H1 (cell line): ENCODE data around the gene ORC6. TPM values are rescaled to one million over a fixed set of nuclear protein-coding genes. Genes with fewer than 3 reads are reported as not detected.
A peak's percentile ranks its signal among the peaks of the same experiment; 100 is the strongest.

Experiments
- JUND ChIP-seq: IDR thresholded peaks from 2 replicates; pipeline ENCODE4 v1.6.1; 2011; ENCODE audit warnings: mild to moderate bottlenecking, improper control_type of control experiment, low read length
- KDM5A ChIP-seq: fragments of 200-600 bp; IDR thresholded peaks from 2 replicates; pipeline ENCODE4 v1.7.1; 2012; ENCODE audit warnings: mild to moderate bottlenecking, low read length, inconsistent platforms, mixed read lengths
- MAFK ChIP-seq: IDR thresholded peaks from 2 replicates; pipeline ENCODE4 v1.6.1; 2012; ENCODE audit warnings: low read depth, mild to moderate bottlenecking, improper control_type of control experiment, low read length
- SIX5 ChIP-seq: IDR thresholded peaks from 2 replicates; pipeline ENCODE4 v1.6.1; 2011; ENCODE audit warnings: mild to moderate bottlenecking, low read depth, low read length
- TAF7 ChIP-seq: optimal IDR thresholded peaks from 2 replicates; pipeline ENCODE3; 2011; ENCODE audit warnings: low read depth, mild to moderate bottlenecking, inconsistent platforms, low read length, moderate library complexity, borderline replicate concordance
- polyA plus RNA-seq, 7 experiments: library from polyadenylated mRNA; depleted of rRNA in 3 of 7; stranded (reverse) in 5 of 7; unstranded in 2 of 7; fragments of >200 nt in 5 of 7; fragments of 200-250 nt in 2 of 7; gene quantifications; 1 replicate in 5 of 7; 2 replicates in 1 of 7; 4 replicates in 1 of 7; pipeline versions ENCODE4 v1.2.1 to v1.2.3, GENCODE V29; 2011 to 2013; ENCODE audit warnings: missing spikeins in 2 of 7, mixed read lengths in 2 of 7
- total RNA-seq: library from RNA; stranded (reverse); fragmentation: NEBNext Ultra II Directional; extraction: Animal tissue kit (Norgen Biotek cat#: 25700); gene quantifications from 2 replicates; pipeline ENCODE4 v1.2.1, GENCODE V29; 2021
- TF ChIP-seq, protein P1 (sequence below): IDR thresholded peaks from 2 replicates; pipeline ENCODE4 v1.6.1; 2012; ENCODE audit warnings: inconsistent platforms
- TF ChIP-seq, protein P2 (sequence below): IDR thresholded peaks from 2 replicates; pipeline ENCODE4 v1.6.1; 2012; ENCODE audit warnings: inconsistent platforms
- TF ChIP-seq, protein P3 (sequence below): IDR thresholded peaks from 2 replicates; pipeline ENCODE4 v1.6.1; 2012; ENCODE audit warnings: low read length, inconsistent platforms

ORC6 gene
- total and polyA plus RNA-seq, 2 of the 8 experiments (the other 6 are each of a cell fraction or from before 2014, with no cell fraction given), result 41.8 to 67.4 TPM

DNA sequence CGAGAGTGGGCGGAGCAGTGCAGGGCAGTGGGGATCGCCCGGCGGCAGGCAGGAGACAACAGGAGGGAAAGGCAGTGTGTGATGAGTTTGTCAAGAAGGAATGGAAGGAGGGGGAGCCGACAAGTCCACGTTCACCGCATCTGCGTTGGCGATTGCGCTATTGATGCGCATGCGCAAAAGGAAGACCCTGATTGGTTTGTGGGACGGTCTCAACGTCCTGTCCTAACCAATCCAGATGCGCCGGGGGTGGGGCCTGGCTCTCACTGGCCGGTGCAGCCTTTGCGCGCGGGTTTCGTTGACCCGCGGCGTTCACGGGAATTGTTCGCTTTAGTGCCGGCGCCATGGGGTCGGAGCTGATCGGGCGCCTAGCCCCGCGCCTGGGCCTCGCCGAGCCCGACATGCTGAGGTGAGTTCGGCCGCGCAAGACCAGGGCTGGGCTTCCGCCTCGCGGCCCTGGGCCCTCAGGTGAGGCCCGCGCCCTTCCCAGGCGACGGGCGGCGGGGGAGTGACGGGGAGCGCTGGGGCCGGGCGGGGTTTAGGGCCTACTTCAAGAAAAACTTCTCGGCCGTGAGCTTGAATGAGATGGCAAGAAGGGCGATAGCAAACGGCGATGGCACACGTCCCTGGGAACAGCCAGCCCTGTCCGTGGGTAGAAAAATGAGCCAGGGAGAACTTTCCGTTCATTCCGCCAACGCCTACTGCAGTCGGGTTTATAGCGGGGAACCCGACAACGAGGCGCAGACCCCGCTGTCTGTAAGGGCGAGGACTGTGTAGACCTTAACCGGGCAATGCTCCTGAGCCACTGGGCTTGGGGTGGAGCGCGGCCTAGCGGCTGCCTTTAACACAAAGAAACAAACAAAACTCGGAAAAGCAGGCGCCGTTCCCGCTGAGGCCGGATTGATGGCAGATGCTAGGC is at the start of gene ORC6 (continued):
- TF ChIP-seq, protein P1, sequence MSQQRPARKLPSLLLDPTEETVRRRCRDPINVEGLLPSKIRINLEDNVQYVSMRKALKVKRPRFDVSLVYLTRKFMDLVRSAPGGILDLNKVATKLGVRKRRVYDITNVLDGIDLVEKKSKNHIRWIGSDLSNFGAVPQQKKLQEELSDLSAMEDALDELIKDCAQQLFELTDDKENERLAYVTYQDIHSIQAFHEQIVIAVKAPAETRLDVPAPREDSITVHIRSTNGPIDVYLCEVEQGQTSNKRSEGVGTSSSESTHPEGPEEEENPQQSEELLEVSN, result peak; percentile 10; the same call in 1 of the 2 replicates
- TF ChIP-seq, protein P2, sequence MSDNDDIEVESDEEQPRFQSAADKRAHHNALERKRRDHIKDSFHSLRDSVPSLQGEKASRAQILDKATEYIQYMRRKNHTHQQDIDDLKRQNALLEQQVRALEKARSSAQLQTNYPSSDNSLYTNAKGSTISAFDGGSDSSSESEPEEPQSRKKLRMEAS, result peak; percentile 22
- TF ChIP-seq JUND (no peak), TAF7 (peak; percentile 96), SIX5 (no peak), KDM5A (0 out of 2 replicates have a peak, but pooled peaks have one; percentile 38), MAFK (no peak)
- TF ChIP-seq, protein P3, sequence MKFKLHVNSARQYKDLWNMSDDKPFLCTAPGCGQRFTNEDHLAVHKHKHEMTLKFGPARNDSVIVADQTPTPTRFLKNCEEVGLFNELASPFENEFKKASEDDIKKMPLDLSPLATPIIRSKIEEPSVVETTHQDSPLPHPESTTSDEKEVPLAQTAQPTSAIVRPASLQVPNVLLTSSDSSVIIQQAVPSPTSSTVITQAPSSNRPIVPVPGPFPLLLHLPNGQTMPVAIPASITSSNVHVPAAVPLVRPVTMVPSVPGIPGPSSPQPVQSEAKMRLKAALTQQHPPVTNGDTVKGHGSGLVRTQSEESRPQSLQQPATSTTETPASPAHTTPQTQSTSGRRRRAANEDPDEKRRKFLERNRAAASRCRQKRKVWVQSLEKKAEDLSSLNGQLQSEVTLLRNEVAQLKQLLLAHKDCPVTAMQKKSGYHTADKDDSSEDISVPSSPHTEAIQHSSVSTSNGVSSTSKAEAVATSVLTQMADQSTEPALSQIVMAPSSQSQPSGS, result no peak
